ENCODE data around the gene TNMD.
"Not testable (repeated sequence)": the region's sequence is repeated elsewhere in the genome, so short reads cannot be mapped to it uniquely, and the experiment has no call there.

The TNMD gene

GRCh38 chrX:100584611-100585010 is at the start of gene TNMD:
Gene TNMD, plus strand, starts transcription at chrX:100584936. Its CDS starts 83 bp downstream, at chrX:100585019.
- no peaks in the 10 kb centered on the region for H3K27me3 ChIP-seq (replicated peaks; ENCODE audit: control insufficient read depth, insufficient read depth, low read length)
- no peak for DNase-seq (ENCODE audit: extremely low read depth, insufficient read length)
- TF ChIP-seq, protein P1, sequence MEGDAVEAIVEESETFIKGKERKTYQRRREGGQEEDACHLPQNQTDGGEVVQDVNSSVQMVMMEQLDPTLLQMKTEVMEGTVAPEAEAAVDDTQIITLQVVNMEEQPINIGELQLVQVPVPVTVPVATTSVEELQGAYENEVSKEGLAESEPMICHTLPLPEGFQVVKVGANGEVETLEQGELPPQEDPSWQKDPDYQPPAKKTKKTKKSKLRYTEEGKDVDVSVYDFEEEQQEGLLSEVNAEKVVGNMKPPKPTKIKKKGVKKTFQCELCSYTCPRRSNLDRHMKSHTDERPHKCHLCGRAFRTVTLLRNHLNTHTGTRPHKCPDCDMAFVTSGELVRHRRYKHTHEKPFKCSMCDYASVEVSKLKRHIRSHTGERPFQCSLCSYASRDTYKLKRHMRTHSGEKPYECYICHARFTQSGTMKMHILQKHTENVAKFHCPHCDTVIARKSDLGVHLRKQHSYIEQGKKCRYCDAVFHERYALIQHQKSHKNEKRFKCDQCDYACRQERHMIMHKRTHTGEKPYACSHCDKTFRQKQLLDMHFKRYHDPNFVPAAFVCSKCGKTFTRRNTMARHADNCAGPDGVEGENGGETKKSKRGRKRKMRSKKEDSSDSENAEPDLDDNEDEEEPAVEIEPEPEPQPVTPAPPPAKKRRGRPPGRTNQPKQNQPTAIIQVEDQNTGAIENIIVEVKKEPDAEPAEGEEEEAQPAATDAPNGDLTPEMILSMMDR (IDR thresholded peaks at IDR 0.05; ENCODE audit: insufficient read depth, low read length, poor library complexity, severe bottlenecking): no peak
- H3K4me3 ChIP-seq (replicated peaks; ENCODE audit: low read depth, low read length): no peak within 1 kb of the TSS
- no peaks in the 10 kb centered on the region for H3K36me3 ChIP-seq (ENCODE audit: control insufficient read depth, insufficient read depth, low read length)

DNA sequence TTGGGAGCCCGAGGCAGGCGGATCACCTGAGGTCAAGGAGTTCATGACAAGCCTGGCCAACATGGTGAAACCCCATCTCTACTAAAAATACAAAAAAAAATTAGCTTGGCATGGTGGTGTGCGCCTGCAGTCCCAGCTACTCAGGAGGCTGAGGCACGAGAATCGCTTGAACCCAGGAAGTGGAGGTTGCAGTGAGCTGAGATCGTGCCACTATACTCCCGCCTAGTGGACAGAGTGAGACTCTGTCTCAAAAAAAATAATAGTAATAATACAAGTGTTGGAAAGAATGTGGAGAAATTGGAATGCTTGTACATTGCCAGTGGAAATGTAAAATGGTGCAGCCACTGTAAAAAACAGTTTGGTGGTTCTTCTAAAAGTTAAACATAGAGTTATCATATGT is 19.2 kb upstream of the TNMD start:
- DNase-seq (ENCODE audit: extremely low read depth, insufficient read length); H3K4me3 ChIP-seq (replicated peaks; ENCODE audit: low read depth, low read length); H3K36me3 ChIP-seq (ENCODE audit: control insufficient read depth, insufficient read depth, low read length); H3K27me3 ChIP-seq (replicated peaks; ENCODE audit: control insufficient read depth, insufficient read depth, low read length): not testable (repeated sequence)
- TF ChIP-seq, protein P1 (IDR thresholded peaks at IDR 0.05; ENCODE audit: insufficient read depth, low read length, poor library complexity, severe bottlenecking): peak; percentile 32

GRCh38 chrX:100586747-100587146 is 2.0 kb downstream of the TNMD start:
- TF ChIP-seq, protein P1 (IDR thresholded peaks at IDR 0.05; ENCODE audit: insufficient read depth, low read length, poor library complexity, severe bottlenecking): no peak
- no peak for DNase-seq (ENCODE audit: extremely low read depth, insufficient read length)
- no peaks in the 10 kb centered on the region; the same call in 1 of the 2 replicates for H3K27me3 ChIP-seq (replicated peaks; ENCODE audit: control insufficient read depth, insufficient read depth, low read length)
- no peaks in the 10 kb centered on the region for H3K36me3 ChIP-seq (ENCODE audit: control insufficient read depth, insufficient read depth, low read length)
- H3K4me3 ChIP-seq (replicated peaks; ENCODE audit: low read depth, low read length): no peak overlapping the region

DNA sequence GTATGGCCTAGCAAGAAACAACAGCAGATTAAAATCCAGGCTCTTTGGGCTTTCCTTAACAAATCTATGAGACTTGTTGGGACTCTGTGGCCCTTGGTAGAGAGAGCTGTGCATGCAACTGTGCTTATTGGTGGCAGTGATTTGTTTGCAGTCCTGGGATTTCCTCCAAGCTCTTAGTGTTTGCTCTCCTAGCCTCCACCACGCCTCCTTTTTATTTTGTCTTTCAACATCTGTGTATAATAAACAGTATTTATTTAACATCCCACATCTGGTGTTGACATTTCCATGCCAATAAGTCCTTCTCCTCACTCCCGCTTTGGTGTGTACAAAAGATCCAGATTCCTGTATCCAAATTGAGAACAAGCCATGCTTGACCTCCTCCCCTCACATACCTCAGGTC is 3.1 kb downstream of the TNMD start:
- TF ChIP-seq, protein P1 (IDR thresholded peaks at IDR 0.05; ENCODE audit: insufficient read depth, low read length, poor library complexity, severe bottlenecking): no peak
- Histone ChIP-seq H3K4me3 (replicated peaks; ENCODE audit: low read depth, low read length) (no peak overlapping the region), H3K27me3 (replicated peaks; ENCODE audit: control insufficient read depth, insufficient read depth, low read length) (no peaks in the 10 kb centered on the region; the same call in 1 of the 2 replicates), H3K36me3 (ENCODE audit: control insufficient read depth, insufficient read depth, low read length) (no peaks in the 10 kb centered on the region)
- DNase-seq (ENCODE audit: extremely low read depth, insufficient read length): no peak

DNA sequence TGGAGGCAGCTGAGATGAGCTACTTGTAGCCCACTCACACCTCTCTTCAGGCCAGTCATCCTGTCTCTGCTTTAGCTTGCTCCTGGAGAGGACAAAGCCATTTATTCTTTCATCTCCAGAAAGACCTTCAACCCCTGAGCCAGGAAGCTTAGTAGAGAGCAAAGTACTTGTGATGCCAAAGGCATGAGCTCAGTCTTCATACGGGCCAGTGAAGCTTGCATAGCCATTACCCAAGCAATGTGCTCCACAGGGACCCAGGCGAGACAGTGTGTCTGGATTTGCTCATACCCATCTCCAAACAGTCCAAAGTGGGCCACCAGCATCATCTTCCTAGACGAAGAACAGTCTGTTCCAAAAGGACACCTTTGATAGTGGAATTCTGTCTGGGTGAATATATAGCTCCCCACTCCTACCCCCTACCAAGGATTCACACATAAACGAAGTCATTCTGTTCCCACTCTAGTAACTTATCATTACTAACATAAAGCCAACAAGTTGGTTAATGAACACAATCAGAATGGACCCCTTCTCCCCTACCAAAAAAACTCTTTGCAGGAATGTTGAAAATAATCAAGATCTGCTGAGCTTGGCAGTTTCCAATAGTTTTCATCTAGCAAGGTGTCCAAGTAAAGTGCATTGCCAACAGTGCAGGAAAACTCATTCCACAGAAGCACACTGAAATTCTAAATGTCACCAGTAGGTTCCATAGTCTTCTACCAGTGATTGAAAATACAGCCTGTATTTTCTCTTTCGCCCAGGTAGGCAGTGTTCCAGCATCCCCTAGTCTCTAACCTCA is 6.7 kb downstream of the TNMD start:
- Histone ChIP-seq H3K4me3 (replicated peaks; ENCODE audit: low read depth, low read length) (no peak overlapping the region), H3K36me3 (ENCODE audit: control insufficient read depth, insufficient read depth, low read length) (no peaks in the 10 kb centered on the region), H3K27me3 (replicated peaks; ENCODE audit: control insufficient read depth, insufficient read depth, low read length) (no peaks in the 10 kb centered on the region; the same call in 1 of the 2 replicates)
- TF ChIP-seq, protein P1 (IDR thresholded peaks at IDR 0.05; ENCODE audit: insufficient read depth, low read length, poor library complexity, severe bottlenecking): no peak
- no peak for DNase-seq (ENCODE audit: extremely low read depth, insufficient read length)
